Measurements from ENCODE around the gene ENTHD1.

ENTHD1 gene

DNA sequence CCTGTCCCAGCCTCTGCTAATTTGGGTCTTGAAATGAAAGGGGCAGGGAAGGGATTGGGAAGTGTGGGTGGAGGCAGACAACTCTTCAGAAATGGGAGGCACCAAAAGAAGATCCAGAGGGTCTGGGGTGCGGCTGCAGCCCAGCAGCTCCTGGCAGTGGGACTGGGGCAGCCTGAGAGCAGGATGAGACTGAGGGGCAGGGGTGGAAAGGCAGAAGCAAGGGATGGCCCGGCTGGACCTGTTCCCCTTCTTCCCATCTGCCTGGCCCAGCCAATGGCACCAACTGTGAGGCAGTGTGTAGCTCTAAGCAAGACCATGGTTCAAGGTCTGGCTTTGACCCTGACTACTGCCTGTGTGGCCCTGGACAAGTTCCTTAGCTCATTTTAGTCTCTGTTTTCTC lies 160.4 kb downstream of the ENTHD1 start:
- TF ChIP-seq GATA2 (IDR thresholded peaks at IDR 0.05; ENCODE audit: low read depth, low read length) (no peak), GATA3 (IDR thresholded peaks at IDR 0.05; ENCODE audit: low read depth, low read length) (no peak)

DNA sequence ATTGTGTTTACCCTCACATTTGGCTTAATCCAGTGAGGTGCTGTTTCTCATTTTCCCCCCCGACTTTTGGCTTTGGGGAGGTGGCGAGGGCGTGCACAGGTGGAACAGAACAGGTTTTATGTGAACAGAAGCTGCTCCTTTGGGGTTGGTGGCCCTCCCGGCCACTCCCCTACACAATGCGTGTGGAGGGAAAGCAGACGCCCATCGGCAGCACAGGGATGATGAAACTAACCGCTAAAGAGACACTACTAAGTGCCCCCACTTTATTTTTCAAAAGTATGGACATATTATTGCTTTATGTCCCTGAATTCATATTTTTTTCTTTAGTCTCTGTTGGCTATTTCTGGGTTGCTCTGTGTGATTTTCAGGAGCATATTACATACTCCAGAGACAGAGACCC lies 160.9 kb downstream of the ENTHD1 start:
- TF ChIP-seq GATA2 (IDR thresholded peaks at IDR 0.05; ENCODE audit: low read depth, low read length) (no peak), GATA3 (IDR thresholded peaks at IDR 0.05; ENCODE audit: low read depth, low read length) (no peak)

DNA sequence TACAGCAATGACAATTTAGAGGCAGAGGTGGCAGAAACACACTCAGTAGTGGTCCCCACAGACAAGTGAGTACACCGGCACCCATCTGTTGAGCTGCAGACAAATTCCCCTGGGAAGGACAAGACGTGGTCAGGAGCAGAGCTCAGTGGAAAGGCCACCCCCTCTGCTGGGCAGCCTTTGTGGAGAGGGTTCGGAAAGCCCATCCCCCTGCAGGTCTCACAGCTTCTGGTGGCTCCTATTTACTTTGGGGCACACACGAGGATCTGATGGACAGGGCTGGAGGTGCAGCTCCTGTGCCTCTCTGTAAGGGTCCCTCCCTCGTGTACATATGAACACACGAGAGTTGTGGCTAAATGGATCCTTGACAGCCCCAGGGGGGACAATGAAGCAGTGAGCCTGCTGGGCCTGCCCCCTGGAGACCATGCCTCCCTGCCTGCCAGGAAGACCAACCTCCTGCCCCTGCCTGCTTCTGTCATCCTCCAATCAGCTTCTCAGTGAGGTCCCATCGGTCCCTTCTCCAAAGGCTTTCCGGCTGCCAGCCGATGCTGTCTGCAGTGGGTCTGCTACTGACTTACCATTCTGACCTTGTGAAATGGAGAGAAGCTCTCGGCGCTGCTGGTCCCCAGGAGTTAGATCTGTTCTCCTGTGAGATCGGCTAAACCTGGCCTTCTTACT lies 161.5 kb downstream of the ENTHD1 start:
- TF ChIP-seq GATA3 (IDR thresholded peaks at IDR 0.05; ENCODE audit: low read depth, low read length), result no peak

DNA sequence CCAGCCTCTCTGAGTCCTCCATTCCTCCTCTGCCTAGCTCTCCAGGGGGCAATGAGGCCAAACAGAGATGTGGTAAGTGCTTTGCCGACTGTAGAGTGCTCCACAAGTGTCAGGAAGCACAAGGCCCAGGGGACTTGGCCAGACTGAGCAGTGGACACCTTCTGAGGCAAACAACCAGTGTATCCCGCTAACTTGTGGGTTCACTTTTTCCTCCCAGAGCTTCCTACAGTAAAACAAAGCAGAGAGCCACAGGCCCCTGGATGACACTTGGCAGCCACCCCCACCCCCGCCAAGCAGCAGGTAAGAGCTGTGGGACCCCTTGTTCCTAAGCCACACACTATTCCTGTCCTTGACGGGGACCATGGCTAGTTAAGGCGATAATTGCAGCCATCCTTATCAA lies 162.1 kb downstream of the ENTHD1 start:
- no peak for TF ChIP-seq GATA3 (IDR thresholded peaks at IDR 0.05; ENCODE audit: low read depth, low read length)
- TF ChIP-seq GATA2 (IDR thresholded peaks at IDR 0.05; ENCODE audit: low read depth, low read length), result no peak

DNA sequence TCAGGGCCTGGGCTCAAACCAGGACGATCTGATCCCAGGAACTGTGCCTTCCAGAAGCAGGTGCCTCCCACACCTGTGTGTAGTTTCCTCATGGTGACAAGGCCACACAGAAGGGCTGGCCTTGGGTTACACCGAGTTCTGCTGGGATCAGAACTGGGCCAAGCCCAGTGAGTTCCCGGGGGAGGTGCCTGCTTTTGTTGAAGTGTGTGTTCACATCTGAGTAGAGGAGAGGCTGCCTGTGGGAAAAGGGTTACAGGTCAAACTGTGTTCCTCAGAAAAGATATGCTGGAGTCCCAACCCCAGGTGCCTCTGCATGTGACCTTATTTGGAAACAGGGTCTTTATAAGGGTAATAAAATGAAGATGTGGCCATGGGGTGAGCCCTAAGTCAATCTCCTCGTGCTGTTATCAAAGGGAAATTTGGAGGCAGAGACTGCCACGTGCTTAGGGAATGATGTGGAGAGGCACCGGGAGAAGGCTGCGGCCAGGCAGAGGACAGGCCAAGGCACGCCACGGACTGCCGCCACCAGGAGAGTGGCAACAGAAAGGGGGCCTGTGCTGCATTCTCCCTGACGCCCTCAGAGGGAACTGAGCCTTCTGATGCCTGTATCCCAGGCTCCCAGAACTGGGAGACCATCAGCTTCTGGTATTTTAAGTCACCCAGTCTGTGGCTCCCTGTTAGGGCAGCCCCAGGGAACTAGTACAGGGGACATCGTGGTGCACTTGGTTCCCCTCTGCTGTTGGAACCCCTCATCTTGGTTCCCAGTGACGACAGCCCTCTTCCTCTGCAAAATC lies 164.2 kb downstream of the ENTHD1 start:
- TF ChIP-seq GATA3 (IDR thresholded peaks at IDR 0.05; ENCODE audit: low read depth, low read length), result no peak
- no peak for TF ChIP-seq GATA2 (IDR thresholded peaks at IDR 0.05; ENCODE audit: low read depth, low read length)

- no peak for TF ChIP-seq GATA2 (IDR thresholded peaks at IDR 0.05; ENCODE audit: low read depth, low read length)
- TF ChIP-seq GATA3 (IDR thresholded peaks at IDR 0.05; ENCODE audit: low read depth, low read length), result no peak
Observed at GRCh38 chr22:39728236-39728860, 165.2 kb downstream of the ENTHD1 start.

GRCh38 chr22:39727541-39727940 lies 166.0 kb downstream of the ENTHD1 start:
- TF ChIP-seq GATA2 (IDR thresholded peaks at IDR 0.05; ENCODE audit: low read depth, low read length) (no peak), GATA3 (IDR thresholded peaks at IDR 0.05; ENCODE audit: low read depth, low read length) (no peak)

DNA sequence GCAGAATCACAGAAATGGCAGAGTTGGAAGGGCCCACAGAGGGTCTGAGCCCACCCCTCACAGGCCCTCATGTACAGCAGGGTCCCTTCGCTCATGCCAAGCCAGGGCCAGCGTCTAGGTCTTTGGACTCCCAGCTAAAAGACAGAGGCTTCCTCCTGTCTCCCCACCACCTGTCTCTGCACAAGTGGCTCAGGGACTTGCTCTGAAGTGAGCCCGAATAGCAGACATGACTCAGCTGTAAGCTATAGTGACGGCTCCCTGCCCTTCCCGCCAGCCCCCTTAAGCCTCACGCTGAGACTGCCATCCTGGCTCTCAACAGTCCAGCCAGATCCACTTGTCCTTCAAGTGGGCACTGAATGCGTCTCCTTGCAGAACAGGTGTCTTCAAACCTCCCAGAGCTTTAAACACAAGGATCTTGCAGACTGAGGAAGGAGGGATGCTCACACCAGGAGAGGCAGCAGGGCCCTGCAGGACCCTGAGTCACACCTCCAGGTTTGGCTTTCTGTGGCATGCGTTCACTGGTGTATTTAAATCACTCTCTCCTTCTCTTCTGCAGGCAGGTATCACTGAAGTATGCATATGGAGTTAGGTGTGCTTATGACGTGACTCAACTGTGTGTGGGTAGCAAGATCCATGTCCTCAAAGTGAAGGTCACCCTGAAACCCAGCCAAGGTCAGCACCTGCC lies 168.1 kb downstream of the ENTHD1 start:
- no peak for TF ChIP-seq GATA2 (IDR thresholded peaks at IDR 0.05; ENCODE audit: low read depth, low read length)
- no peak for TF ChIP-seq GATA3 (IDR thresholded peaks at IDR 0.05; ENCODE audit: low read depth, low read length)

GRCh38 chr22:39724857-39725256 lies 168.7 kb downstream of the ENTHD1 start:
- no peak for TF ChIP-seq GATA2 (IDR thresholded peaks at IDR 0.05; ENCODE audit: low read depth, low read length)
- no peak for TF ChIP-seq GATA3 (IDR thresholded peaks at IDR 0.05; ENCODE audit: low read depth, low read length)

DNA sequence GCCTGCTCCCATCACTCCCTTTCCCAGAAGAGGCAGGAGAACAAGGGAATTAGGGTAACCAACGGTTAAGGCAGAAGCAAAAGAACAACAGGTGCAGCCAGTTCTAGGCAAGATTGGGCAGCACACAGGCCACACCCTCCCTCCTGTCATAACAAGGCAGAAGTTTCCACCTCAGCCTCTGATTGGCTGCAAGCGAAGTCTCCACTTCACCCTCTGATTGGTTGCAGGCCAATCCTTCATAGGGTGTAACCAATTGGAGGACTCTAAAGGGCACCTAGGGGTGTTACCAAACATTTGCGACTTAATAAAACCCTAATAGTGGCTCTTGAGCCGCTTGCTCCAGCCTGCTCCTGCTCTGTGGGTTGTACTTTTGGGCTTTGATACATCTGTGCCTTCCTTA lies 169.2 kb downstream of the ENTHD1 start:
- TF ChIP-seq GATA3 (IDR thresholded peaks at IDR 0.05; ENCODE audit: low read depth, low read length) (no peak), GATA2 (IDR thresholded peaks at IDR 0.05; ENCODE audit: low read depth, low read length) (no peak)

DNA sequence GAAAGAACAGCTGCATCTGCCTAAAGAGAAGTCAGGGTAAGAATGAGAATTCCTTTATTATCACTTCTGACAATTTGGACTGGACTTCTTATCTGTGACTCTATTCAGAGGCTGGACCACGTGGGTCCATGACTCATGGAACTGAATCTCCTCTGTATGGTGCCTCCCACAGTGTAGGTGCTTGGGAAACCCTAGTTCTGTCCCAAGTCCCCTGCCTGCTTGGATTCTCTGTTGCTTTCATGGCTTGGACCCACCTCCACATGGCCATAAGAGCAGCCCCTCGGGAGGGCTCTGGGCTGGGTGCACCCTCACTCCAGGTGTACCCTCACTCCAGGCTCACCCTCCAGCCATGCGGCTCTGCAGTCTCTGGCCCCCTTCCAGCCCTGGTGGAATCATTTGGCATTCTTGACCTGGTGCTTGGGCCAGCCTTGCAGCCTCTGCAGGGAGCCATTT lies 169.6 kb downstream of the ENTHD1 start:
- TF ChIP-seq GATA3 (IDR thresholded peaks at IDR 0.05; ENCODE audit: low read depth, low read length) (no peak), GATA2 (IDR thresholded peaks at IDR 0.05; ENCODE audit: low read depth, low read length) (no peak)

- no peak for TF ChIP-seq GATA2 (IDR thresholded peaks at IDR 0.05; ENCODE audit: low read depth, low read length)
- no peak for TF ChIP-seq GATA3 (IDR thresholded peaks at IDR 0.05; ENCODE audit: low read depth, low read length)
Observed at GRCh38 chr22:39723463-39723862, 170.1 kb downstream of the ENTHD1 start.

GRCh38 chr22:39722501-39722900 lies 171.1 kb downstream of the ENTHD1 start:
- no peak for TF ChIP-seq GATA3 (IDR thresholded peaks at IDR 0.05; ENCODE audit: low read depth, low read length)
- TF ChIP-seq GATA2 (IDR thresholded peaks at IDR 0.05; ENCODE audit: low read depth, low read length), result no peak

- TF ChIP-seq GATA2 (IDR thresholded peaks at IDR 0.05; ENCODE audit: low read depth, low read length) (no peak), GATA3 (IDR thresholded peaks at IDR 0.05; ENCODE audit: low read depth, low read length) (no peak)
Observed at GRCh38 chr22:39722032-39722325, 171.6 kb downstream of the ENTHD1 start.
